Measurements from ENCODE around the gene C1QL4.
"Not testable (repeated sequence)": the region's sequence is repeated elsewhere in the genome, so short reads cannot be mapped to it uniquely, and the experiment has no call there.

The C1QL4 gene

DNA sequence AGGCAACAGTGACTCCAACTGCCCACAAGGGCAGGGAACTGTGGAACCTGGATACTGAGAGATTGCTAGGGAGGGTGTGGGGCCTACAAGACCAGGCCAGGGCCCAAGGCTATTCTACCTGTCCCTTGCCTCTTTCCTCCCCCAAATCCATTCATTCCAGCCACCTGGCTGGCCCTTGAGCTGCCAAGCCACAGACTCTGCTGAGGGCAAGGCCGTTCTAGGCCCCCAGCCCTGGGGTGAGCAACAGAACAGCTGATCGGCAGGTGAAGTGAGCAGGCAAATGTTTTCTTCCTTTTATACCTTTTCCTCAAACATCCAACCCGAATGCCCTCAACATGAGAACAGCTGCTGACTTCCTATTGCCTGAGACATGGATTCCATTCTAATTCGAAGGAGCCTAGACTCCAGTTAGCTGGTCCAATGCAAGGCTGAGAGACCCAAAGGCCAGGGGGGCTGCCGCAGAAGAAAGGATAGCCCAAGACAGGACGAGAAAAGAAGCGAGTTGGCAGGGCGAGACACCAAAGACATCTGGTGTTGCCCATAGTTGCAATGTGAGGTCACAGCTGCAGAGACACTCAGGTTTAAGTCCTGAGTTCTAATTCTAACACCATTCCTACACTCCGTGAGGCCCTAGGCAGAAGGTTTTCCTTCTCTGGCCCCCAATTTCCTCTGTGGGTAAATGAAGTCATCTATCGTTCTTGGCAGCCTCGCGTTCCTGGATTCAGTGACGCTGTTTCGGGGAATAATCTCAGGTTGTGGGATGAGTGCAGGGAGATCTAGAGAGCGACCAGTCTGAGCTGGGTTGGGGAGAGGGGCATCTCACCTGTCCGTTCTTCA is 1.7 kb downstream of the C1QL4 start:
- no peak for DNase-seq (ENCODE audit: low read depth, low spot score)
- TF ChIP-seq, protein P1, sequence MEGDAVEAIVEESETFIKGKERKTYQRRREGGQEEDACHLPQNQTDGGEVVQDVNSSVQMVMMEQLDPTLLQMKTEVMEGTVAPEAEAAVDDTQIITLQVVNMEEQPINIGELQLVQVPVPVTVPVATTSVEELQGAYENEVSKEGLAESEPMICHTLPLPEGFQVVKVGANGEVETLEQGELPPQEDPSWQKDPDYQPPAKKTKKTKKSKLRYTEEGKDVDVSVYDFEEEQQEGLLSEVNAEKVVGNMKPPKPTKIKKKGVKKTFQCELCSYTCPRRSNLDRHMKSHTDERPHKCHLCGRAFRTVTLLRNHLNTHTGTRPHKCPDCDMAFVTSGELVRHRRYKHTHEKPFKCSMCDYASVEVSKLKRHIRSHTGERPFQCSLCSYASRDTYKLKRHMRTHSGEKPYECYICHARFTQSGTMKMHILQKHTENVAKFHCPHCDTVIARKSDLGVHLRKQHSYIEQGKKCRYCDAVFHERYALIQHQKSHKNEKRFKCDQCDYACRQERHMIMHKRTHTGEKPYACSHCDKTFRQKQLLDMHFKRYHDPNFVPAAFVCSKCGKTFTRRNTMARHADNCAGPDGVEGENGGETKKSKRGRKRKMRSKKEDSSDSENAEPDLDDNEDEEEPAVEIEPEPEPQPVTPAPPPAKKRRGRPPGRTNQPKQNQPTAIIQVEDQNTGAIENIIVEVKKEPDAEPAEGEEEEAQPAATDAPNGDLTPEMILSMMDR (IDR thresholded peaks at IDR 0.05; ENCODE audit: low read depth, low read length), result no peak
- in situ Hi-C loops (cut with HindIII; ENCODE audit: low sequenced_read_pairs), result no loop called here
- H3K4me3 ChIP-seq (ENCODE audit: low read depth, low read length), result no peak overlapping the region

DNA sequence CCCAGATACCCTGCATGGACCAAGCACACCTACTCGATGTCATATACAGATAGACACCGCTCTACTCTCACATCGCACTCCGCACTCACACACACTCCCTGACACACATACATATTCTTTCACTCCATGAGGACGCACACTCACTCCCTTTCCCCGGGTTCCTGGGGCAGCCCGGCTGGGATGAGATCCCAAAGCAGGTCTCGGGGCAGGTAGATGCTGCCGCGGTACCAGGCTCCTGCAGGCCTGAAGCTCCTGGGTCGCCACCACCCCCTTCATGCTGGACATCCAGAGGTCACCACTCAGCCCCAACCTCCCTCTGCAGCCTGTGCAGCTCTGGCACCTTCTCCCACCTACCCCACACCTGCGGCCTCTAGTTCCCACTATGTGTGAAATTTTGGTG is 2.3 kb downstream of the C1QL4 start:
- TF ChIP-seq, protein P1 (IDR thresholded peaks at IDR 0.05; ENCODE audit: low read depth, low read length), result no peak

DNA sequence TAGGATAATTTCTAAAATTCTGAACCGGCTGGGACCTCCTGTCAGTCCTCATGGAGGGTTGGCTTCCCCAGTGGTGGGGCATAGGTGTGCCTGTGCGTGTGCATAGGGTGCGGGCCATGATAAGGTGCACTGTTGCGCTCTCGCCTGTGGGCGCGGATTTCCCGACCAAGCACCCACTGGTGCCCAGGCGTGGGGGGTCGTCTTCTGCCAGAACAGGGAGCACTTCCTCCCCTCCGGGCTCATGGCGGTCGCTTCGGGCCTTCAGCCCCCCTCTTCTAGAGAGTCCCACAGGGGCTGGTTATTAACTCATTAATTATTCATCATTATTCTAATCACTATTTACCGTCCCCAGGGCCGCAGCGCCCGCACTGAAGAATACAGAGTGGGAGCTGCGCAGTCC is 2.8 kb downstream of the C1QL4 start:
- in situ Hi-C loops (cut with HindIII; ENCODE audit: low sequenced_read_pairs), result no loop called here
- DNase-seq (ENCODE audit: low read depth, low spot score), result no peak
- TF ChIP-seq, protein P1 (IDR thresholded peaks at IDR 0.05; ENCODE audit: low read depth, low read length), result no peak
- H3K4me3 ChIP-seq (ENCODE audit: low read depth, low read length), result no peak overlapping the region

More for the DNA sequence above, 2.3 kb downstream of the C1QL4 start:
- H3K4me3 ChIP-seq (ENCODE audit: low read depth, low read length), result no peak overlapping the region
- in situ Hi-C loops (cut with HindIII; ENCODE audit: low sequenced_read_pairs), result no loop called here
- no peak for DNase-seq (ENCODE audit: low read depth, low spot score)

DNA sequence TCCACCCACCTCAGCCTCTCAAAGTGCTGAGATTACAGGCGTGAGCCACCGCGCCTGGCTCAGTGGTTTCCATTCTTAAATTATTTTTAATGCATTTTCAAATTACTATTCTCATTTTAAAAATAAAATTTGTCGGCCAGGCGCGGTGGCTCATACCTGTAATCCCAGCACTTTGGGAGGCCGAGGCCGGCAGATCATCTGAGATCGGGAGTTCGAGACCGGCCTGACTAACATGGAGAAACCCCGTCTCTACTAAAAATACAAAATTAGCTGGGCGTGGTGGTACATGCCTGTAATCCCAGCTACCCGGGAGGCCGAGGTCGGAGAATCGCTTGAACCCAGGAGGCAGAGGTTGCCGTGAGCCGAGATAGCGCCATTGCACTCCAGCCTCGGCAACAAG is 3.2 kb downstream of the C1QL4 start:
- H3K4me3 ChIP-seq (ENCODE audit: low read depth, low read length); DNase-seq (ENCODE audit: low read depth, low spot score); in situ Hi-C loops (cut with HindIII; ENCODE audit: low sequenced_read_pairs): not testable (repeated sequence)

DNA sequence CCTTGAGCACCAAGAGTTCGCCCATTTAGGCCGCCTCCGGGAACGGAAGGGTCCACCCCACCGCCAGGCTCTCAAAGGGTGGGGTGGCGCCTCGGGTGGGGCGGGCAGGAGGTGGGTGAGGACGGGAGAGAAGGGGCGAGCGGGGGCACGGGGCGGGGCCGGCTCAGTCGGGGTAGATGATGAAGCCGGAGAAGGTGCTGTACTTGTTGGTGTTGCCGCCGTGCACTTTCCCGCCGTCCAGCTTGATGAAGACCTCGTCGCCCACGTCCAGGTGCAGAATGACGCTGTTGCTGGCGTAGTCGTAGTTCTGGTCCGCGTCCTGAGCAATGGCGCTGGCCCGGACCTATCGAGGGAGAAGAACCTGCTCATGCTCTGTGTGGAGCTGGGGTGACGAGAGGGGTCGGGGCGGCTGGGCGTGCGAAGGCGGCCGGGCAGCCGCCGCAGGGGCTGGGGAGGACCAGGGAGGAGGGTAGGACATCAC is 4.1 kb downstream of the C1QL4 start:
- TF ChIP-seq, protein P1 (IDR thresholded peaks at IDR 0.05; ENCODE audit: low read depth, low read length), result no peak
- no peak for DNase-seq (ENCODE audit: low read depth, low spot score)
- H3K4me3 ChIP-seq (ENCODE audit: low read depth, low read length), result no peak overlapping the region
- in situ Hi-C loops (cut with HindIII; ENCODE audit: low sequenced_read_pairs), result no loop called here

DNA sequence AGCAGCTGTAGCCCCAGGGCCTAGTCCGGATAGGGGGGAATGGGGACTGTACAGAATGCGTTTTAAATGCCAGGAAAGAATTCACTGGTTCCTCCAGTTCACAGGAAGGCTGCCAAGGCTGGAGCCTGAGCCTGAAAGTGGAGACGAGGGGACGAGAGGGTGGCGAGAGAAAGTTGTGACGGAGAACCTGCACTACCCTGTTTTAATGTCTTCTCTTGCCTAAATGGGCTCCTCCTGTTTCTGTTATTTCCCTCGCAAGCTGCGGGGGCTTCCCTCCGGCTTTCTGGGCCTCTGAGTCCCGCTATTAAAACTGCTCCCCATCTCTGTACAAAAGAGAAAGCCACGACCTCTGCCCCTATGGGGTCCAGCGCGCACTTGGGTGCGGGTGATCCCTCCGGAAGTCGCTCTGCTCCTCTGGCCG is 4.5 kb downstream of the C1QL4 start:
- no peak for DNase-seq (ENCODE audit: low read depth, low spot score)
- in situ Hi-C loops (cut with HindIII; ENCODE audit: low sequenced_read_pairs), result no loop called here
- TF ChIP-seq, protein P1 (IDR thresholded peaks at IDR 0.05; ENCODE audit: low read depth, low read length), result no peak
- H3K4me3 ChIP-seq (ENCODE audit: low read depth, low read length), result no peak overlapping the region
